GM19395 (cell line): ENCODE measurements around the gene OASL.
"Not testable (repeated sequence)": the region's sequence is repeated elsewhere in the genome, so short reads cannot be mapped to it uniquely, and the experiment has no call there.

Source experiments
- ATAC-seq: cut with Tn5 transposase; IDR thresholded peaks from one replicate; pipeline ENCODE4 v1.9.1; 2021; ENCODE audit warnings: mild to moderate bottlenecking, moderate library complexity; ENCODE audit not compliant: unreplicated experiment

OASL gene

GRCh38 chr12:121060149-121061001, 21.3 kb upstream of the OASL start:
- peak; percentile 80 for ATAC-seq

GRCh38 chr12:121059031-121059898, 20.2 kb upstream of the OASL start:
- ATAC-seq, result peak; percentile 18

GRCh38 chr12:121057794-121058193, 18.7 kb upstream of the OASL start:
- no peak for ATAC-seq

DNA sequence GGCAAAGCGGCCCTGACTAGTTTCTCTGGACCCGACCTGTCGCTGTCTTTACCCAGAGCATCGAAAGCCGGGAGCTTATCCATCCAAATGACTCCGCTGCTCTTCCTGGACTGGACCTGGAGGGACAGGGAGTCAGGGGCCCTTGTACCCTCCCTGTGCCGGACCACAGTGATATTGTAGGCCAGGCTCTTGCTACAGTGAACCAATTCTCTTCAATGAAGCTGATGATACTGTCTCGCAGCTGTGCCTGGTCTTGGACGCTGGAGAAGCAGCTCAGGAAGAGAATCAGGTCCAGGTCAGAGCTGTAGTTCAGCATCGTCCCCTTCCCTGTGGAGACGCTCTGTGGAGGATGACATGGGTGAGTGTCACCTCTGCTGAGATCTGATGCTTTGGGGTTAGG, 14.7 kb upstream of the OASL start:
- no peak for ATAC-seq

- ATAC-seq, result no peak
Observed at GRCh38 chr12:121050725-121051124, 11.7 kb upstream of the OASL start.

GRCh38 chr12:121048442-121048841, 9.4 kb upstream of the OASL start:
- no peak for ATAC-seq

- ATAC-seq, result not testable (repeated sequence)
Observed at GRCh38 chr12:121047400-121047799, 8.4 kb upstream of the OASL start.

- no peak for ATAC-seq
Observed at GRCh38 chr12:121043067-121043466, 4.0 kb upstream of the OASL start.

DNA sequence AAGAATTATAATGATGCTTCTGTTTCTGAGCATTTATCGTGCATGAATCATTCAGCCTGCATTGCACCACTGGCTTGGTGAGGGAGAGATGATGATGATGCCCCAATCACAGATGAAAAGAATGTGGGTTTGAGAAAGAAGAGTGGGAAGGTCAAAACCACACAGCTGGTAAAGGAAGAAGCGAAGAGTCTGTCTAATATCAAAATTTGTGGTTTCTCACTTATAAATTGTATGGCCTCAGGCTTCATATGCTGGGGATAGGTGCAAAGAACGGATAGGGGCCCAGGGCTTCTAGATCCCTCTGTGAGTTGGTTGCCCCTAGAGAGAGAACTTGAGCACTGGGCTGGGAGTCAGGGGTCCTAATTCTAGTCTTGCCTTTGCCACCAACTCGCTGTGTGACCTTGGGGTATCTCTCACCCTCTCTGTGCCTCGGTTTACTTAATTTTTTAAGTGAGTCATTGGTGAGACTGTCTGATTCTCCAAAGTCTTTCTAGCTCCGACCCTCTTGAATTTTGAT, 2.2 kb downstream of the OASL start:
- no peak for ATAC-seq

GRCh38 chr12:121034616-121035305, 4.3 kb downstream of the OASL start:
- ATAC-seq, result no peak

DNA sequence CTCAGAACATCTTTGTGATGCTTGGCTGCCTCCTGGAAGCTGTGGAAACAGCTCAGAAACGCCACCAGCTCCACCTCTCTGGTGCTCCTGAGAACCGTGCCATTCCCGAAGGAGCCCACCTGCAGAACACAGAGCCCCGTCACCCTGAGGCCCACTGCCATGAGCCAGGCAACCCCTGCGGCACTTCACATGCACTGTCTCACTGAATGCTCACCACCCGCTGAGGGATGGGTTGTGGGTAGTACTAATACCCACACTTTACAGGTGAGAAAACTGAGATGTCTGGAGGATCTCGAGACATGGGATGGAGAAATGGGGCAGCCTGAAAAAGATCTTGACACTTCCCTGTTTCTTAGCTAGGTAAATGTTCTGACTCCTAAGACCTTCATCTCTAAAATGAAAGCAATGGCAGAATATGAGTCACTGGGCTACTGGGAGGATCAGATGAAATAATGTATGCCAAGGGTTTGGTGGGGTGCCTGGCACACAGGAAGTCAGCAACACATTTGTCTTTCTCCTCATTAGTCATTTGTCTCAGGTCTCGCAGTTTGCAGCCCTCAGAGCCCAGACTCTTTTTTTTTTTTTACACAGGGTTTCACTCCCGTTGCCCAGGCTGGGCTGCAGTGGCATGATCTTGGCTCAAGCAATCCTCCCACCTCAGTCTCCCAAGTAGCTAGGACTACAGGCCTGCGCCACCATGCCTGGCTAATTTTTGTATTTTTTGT, 5.3 kb downstream of the OASL start:
- ATAC-seq, result no peak

GRCh38 chr12:121030576-121031212, 8.4 kb downstream of the OASL start:
- no peak for ATAC-seq

GRCh38 chr12:121026274-121027045, 12.6 kb downstream of the OASL start:
- ATAC-seq, result no peak

GRCh38 chr12:121025442-121026226, 13.4 kb downstream of the OASL start:
- ATAC-seq, result no peak

DNA sequence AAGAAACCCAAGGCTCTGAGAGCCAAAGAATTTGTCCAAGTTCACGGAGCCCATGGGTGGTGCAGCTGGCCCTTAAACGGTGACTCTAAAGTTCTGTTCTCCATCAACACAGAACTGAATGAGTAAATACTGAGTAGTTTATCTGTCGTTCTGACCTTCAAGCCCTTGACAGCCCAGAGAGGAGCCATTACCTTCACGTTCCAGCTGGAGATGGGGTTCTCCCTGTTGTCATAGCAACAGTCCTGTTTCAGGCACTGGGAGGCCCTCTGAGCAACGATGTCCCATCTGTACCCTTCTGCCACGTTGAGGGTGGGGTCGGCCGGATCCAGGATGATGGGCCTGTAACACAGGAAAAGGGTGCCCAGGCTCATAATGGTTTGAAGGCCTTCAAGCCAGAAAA, 15.2 kb downstream of the OASL start:
- no peak for ATAC-seq

DNA sequence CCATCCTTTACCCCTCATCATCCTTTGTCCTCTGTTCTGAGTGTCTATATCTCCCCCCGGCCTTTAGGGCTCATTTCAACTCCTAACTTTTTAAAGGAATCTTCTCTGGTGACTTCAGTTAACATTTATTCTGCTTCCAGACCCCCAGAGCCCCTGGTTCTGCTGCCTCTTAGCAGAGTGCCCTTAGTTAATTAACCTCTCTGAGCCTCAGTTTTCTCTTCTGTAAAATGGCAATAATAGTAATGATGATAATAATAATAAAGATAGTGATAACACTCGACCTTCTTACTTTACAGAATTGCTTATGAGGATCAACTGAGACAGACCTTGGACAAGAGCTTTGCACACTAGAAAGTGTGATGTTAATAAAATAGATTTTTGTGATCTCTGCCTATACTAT, 16.3 kb downstream of the OASL start:
- ATAC-seq, result no peak

GRCh38 chr12:121021754-121022153, 17.3 kb downstream of the OASL start:
- no peak for ATAC-seq

- no peak for ATAC-seq
Observed at GRCh38 chr12:121018860-121019617, 20.0 kb downstream of the OASL start.
